ENCODE results near the gene MYF5. TPM values are rescaled to one million over a fixed set of nuclear protein-coding genes. Genes with fewer than 3 reads are reported as not detected.

The MYF5 gene
- total and polyA plus RNA-seq, 2 of the 4 experiments (the other 2 are of a cell fraction), result not detected

DNA sequence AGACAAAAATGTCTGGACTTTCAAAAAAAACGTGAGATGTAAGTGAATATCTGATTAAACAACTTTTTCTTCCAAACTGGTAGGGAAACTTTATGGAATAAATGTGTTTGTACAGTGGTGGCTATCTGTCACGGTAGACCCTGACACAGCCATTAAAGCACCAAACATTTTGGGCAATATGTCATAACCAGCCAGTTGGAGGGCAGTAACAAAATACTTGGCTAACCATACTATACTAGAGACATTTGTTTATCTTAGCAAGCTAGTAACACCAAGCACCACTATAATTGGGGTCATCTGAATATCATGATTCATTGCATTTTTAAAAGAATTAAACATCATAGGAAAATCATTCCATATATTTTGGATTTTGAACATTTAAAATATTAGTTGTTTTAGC, 15.3 kb upstream of the MYF5 start:
- no peak overlapping the region for H2AK9ac ChIP-seq (replicated peaks; ENCODE audit: low read depth, low read length, poor library complexity)
- DNase-seq (peak; percentile 1), ATAC-seq (ENCODE audit: low read depth) (no peak; the same call in 1 of the 2 replicates)
- CTCF ChIA-PET, result no interaction called here
- no peak overlapping the region for H3K56ac ChIP-seq (ENCODE audit: extremely low read depth, insufficient read depth, low read length)
- H3K18ac ChIP-seq (ENCODE audit: low read depth, low read length), result no peak overlapping the region
- H4K91ac ChIP-seq (ENCODE audit: insufficient read depth, low read depth, low read length), result no peak overlapping the region
- no peak for TF ChIP-seq FOS (IDR thresholded peaks at IDR 0.05; ENCODE audit: low read depth, low read length)
- TF ChIP-seq SMC3 (IDR thresholded peaks at IDR 0.05; ENCODE audit: low read depth, low read length), result no peak
- TF ChIP-seq CTCF (conservative IDR thresholded peaks at IDR 0.05; ENCODE audit: low read depth, low read length), result no peak
- no peak for TF ChIP-seq RFX5 (IDR thresholded peaks at IDR 0.05; ENCODE audit: low read depth, low read length)
- no peak for TF ChIP-seq RCOR1 (IDR thresholded peaks at IDR 0.05; ENCODE audit: insufficient replicate concordance, low read length)
- TF ChIP-seq BHLHE40 (IDR thresholded peaks at IDR 0.05; ENCODE audit: low read depth, low read length), result no peak
- no peak for TF ChIP-seq POLR2A (IDR thresholded peaks at IDR 0.05; ENCODE audit: low read depth, low read length)
- TF ChIP-seq MAZ (IDR thresholded peaks at IDR 0.05; ENCODE audit: borderline replicate concordance, low read depth, low read length), result no peak
- no peak for TF ChIP-seq ELK1 (IDR thresholded peaks at IDR 0.05; ENCODE audit: borderline replicate concordance, low read depth, low read length)
- TF ChIP-seq CHD1 (IDR thresholded peaks at IDR 0.05; ENCODE audit: low read depth, low read length), result no peak
- no peak for TF ChIP-seq CEBPB (IDR thresholded peaks at IDR 0.05; ENCODE audit: low read depth, low read length)
- TF ChIP-seq MAFK (IDR thresholded peaks at IDR 0.05; ENCODE audit: low read depth, low read length), result no peak
- no peak for TF ChIP-seq MXI1 (IDR thresholded peaks at IDR 0.05; ENCODE audit: borderline replicate concordance, low read depth, low read length)
- no peak overlapping the region for H2BK20ac ChIP-seq (ENCODE audit: low read depth, low read length)
- H3K4me1 ChIP-seq (ENCODE audit: control insufficient read depth, insufficient read depth, low read length), result peaks cover 2% of the 10 kb centered on the region; the same call in 1 of the 2 replicates
- H4K20me1 ChIP-seq (ENCODE audit: insufficient read depth, low read length), result no peaks in the 10 kb centered on the region
- no peaks in the 10 kb centered on the region for H3K27me3 ChIP-seq (ENCODE audit: control insufficient read depth, insufficient read depth, low read length)
- intact Hi-C loops (cut with micrococcal nuclease) (no loop called here), in situ Hi-C loops (cut with MboI; ENCODE audit: low sequenced_read_pairs) (no loop called here), dilution Hi-C loops (cut with HindIII; ENCODE audit: low sequenced_read_pairs, unreplicated experiment) (no loop called here)
- H4K5ac ChIP-seq (ENCODE audit: low read depth, low read length), result no peak overlapping the region
- no peak overlapping the region for H3K4me2 ChIP-seq (ENCODE audit: low read depth, low read length)
- no peaks in the 10 kb centered on the region for H3K9me3 ChIP-seq (ENCODE audit: control insufficient read depth, insufficient read depth, low read length)
- H2AFZ ChIP-seq (replicated peaks; ENCODE audit: low read length, poor library complexity), result no peak overlapping the region
- POLR2A ChIA-PET (ENCODE audit: unreplicated experiment), result no interaction called here
- no peaks in the 10 kb centered on the region for H3K79me1 ChIP-seq (ENCODE audit: low read depth in 1 of 2, low read length in 2 of 2)
- WGBS, 2 experiments (ENCODE audit: extremely low coverage in 2 of 2, insufficient read length in 1 of 2), result no CpG with 5 or more reads among the region's 2 CpGs
- H4K8ac ChIP-seq (ENCODE audit: low read depth in 2 of 2, low read length in 2 of 2), result no peak overlapping the region
- no peak overlapping the region for H3K27ac ChIP-seq (ENCODE audit: insufficient read depth, low read length)
- H2BK120ac ChIP-seq (ENCODE audit: low read depth, low read length), result no peak overlapping the region
- H2BK5ac ChIP-seq (ENCODE audit: low read depth, low read length, poor library complexity, severe bottlenecking), result no peak overlapping the region
- no peak overlapping the region for H2AK5ac ChIP-seq (ENCODE audit: low read depth, low read length)
- H3K23ac ChIP-seq (ENCODE audit: low read depth, low read length), result no peak overlapping the region
- H3K36me3 ChIP-seq (ENCODE audit: control insufficient read depth, insufficient read depth, low read length), result no peaks in the 10 kb centered on the region
- no peak overlapping the region for H2BK15ac ChIP-seq (ENCODE audit: low read depth, low read length)
- H3K4me3 ChIP-seq (ENCODE audit: insufficient read depth, low read depth, low read length), result no peak overlapping the region
- H3K14ac ChIP-seq (replicated peaks; ENCODE audit: low read depth, low read length), result no peak overlapping the region
- H3K4ac ChIP-seq (ENCODE audit: low read depth, low read length), result no peak overlapping the region
- no peaks in the 10 kb centered on the region for H3K9me1 ChIP-seq (ENCODE audit: insufficient read depth, low read length)
- no peak overlapping the region for H3K9ac ChIP-seq (ENCODE audit: low read depth, low read length)
- BruUV-seq (replicated peaks), result no TSS peak
